Fibroblast of skin of scalp (primary cell): ENCODE data around the gene SRGAP3.

Experiments used
- DNase-seq: peaks from one replicate; pipeline ENCODE4 v3.0.0-alpha.2; 2013

The SRGAP3 gene

DNA sequence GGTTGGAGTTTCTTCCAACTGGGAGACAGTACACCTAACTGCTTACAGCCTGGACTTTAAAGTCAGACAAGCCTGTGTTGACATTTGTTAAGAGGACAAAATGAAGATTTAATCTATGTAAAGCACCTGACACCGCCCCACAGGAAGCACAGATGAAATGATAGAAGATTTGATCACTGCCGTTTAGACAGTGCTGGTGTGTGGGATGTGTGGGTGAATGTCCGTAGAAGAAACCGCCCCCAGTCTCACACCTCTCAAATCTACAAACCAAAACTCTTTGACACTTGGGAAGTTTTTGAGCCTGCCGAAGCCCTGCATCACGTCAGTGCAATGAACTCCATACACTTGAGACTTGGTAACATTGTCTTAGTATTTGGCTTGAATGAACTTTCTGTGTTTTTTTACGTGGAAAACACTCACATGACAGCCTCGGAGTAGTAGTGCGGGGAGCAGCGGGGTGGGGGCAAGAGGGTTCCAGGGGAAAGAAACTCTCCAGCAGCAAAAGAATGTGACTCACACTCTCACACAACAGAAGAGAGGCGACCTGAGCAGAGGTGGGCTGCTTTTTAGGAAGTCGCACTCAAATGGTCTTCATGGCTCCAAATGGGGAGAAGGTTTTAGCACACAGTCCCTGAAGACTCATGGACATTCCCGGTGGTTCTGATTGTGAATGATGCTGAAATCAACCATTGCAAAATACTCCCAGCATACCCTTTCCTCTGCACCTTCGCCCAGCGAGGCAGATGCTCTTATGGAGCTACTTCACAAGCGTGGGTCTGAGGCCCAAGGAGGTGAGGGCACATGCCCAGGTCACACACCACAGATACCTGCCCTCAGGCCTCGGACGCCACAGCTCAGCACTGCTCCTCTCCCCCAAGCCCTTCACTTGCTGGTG, 79.2 kb downstream of the SRGAP3 start:
- no peak for DNase-seq

GRCh38 chr3:9169326-9169725, 80.1 kb downstream of the SRGAP3 start:
- no peak for DNase-seq

- DNase-seq = no peak
Measured at GRCh38 chr3:9168241-9168741, 81.2 kb downstream of the SRGAP3 start.

DNA sequence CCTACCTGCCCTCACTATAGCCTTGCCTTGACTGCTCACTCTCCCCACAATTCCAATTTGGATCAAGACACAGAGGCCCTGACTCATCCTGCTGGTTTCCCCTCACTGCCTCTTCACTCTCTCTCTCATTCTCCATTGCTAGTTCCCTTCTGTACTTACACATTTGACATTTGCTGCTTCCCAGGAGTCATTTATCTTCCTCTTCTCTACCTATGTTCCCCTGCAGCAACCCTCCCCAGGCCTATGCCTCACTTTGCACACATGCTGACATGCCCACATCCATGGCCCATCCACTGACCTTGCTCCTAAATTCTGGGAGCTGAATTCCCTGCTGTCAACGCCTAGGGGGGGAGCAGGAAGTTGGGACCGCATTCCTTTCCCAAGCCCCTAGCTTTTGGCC, 82.2 kb downstream of the SRGAP3 start:
- DNase-seq = no peak

GRCh38 chr3:9165421-9165820, 84.0 kb downstream of the SRGAP3 start:
- no peak for DNase-seq

- no peak for DNase-seq
Measured at GRCh38 chr3:9163289-9163688, 86.2 kb downstream of the SRGAP3 start.

GRCh38 chr3:9161811-9162210, 87.6 kb downstream of the SRGAP3 start:
- no peak for DNase-seq

- DNase-seq = no peak
Measured at GRCh38 chr3:9161298-9161697, 88.1 kb downstream of the SRGAP3 start.

DNA sequence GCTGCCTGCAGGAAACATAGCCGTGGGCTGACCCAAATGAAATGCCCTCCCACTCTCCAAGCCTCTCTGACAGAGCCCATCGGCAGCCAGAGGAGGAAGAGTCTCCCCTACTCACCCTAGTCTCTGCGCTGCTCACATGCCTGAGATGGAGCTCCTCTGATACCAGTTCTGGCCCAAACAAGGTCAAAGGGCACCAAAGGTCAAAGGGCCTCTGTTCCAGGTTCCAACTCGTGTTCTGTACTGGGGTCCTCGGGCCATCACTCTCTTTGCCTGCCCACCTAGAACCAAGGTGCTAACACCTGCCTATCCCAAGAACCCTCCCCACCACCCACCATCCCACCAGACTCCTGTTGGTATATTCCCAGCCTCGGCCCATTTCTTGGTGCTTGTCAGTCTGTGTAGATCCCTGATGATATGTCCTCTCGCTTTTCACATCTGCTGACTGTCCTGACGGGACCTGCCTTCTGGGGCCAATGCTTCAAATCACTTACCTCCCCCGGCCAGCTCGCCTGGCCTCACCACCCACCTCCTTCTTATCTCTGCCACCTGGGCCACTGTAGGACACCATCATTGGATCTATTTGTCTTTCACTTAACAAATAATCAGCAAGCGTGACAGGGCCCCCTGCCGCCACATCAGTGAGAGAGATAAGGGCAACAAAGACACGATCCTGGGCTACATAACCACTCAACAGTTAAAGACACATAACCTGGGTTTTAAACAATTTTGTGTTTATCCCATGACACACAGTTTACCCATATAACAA, 90.4 kb downstream of the SRGAP3 start:
- DNase-seq = no peak

GRCh38 chr3:9157651-9158362, 91.6 kb downstream of the SRGAP3 start:
- no peak for DNase-seq

- no peak for DNase-seq
Measured at GRCh38 chr3:9156604-9157003, 92.8 kb downstream of the SRGAP3 start.

- DNase-seq = no peak
Measured at GRCh38 chr3:9155028-9155427, 94.4 kb downstream of the SRGAP3 start.

DNA sequence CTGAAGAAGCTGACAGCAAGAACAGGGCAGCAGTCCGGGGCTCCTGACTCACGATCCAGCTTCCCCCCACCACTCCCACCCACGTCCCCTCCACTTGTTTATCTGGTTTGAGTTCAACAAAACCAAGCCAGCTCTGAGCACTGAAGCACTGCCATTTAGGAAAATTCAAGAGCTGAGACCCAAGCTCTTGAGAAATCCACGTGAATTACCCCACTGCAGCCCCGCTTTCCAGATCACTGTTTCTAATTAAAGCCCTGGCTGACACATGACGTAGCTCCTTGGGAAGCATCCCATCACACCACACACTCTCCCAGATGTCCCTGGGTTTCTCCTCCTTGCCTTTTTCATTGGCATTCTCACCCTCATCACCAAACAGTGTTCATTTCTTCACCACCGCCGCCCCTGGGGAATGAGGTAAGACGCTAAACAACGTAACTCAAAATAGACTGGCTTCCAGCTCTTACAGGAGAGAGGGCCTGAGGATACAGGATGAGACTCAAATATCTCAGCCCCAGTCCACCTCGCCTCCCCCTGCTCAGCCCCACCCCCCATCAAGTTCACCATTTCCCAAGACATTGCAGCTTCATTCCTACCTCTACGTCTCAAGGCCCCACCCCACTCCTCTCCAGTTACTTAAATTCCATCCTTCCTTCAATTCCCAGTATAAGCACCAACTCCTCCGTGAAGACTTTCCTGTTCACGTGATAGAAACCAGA, 95.4 kb downstream of the SRGAP3 start:
- peak; percentile 81 for DNase-seq

DNA sequence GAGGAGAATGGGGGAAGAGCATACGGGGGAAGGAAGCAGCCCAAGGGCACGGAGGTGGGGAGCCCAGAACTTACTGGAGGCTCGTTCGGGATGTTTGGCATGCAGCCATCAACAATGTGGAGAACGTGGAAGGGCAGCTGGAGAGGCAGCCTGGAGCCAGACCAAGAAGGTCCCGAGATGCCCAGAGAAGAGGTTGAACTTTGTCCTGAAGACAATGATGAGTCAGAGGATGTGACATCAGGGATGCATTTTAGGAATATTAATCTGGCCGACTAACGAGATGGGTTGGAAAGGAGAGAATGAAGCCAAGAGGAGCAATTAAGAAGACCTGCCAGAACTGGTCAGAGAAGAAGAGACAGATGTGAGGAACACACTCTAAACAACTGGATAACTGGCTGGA, 98.2 kb downstream of the SRGAP3 start:
- DNase-seq = no peak

DNA sequence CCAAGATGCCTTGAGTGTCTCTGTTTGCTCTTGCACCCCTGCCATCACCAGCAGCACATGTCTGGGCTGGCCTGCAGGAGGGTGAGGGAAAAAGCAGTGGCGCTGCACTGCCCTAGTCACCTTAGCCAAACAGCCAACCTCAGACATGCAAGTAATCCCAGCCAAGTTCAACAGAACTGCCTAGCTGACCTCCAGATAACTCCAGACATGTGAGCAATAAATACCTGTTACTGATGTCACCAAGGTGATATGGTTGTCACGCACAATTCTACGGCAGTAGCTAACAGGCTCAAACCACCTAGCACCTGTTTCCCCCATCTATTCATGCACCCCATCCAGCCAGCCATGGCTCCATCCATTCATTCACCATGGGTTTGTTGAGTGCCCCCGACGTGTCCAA, 99.9 kb downstream of the SRGAP3 start:
- no peak for DNase-seq

- DNase-seq = no peak
Measured at GRCh38 chr3:9147896-9148266, 101.6 kb downstream of the SRGAP3 start.

GRCh38 chr3:9147215-9147895, 102.1 kb downstream of the SRGAP3 start:
- DNase-seq = peak; percentile 11

DNA sequence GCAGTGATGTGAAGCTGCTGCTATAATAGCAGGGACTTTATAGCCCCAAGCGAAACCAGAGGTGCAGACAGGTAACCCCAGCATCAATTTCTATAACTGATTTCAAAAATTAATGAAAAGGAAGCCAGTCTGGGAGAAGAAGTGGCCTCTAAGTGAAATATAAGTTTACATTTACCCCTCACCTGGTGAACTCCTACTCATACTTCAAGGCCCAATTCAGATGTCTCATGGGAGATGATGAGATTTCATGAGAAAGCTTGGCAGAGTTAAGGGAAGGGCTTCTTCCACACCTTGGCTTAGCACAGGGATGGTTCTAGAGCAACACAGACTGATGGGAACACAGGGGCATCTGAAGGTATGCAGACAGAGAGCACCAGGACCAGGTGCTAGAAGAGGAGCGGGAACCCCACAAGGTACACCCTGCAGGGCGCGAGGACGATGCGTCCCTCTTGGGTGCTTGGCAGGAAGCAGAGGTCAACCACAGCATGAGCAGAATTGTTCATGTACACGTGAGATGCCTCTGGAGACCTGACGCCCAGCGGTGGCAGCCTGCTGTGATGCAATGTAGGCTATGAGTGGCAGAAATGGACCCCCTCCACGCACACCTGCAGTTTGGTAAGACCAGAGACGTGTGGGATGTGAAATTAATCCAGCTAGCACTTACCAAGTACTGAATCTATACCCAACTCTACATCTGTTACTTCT, 102.9 kb downstream of the SRGAP3 start:
- DNase-seq = no peak

DNA sequence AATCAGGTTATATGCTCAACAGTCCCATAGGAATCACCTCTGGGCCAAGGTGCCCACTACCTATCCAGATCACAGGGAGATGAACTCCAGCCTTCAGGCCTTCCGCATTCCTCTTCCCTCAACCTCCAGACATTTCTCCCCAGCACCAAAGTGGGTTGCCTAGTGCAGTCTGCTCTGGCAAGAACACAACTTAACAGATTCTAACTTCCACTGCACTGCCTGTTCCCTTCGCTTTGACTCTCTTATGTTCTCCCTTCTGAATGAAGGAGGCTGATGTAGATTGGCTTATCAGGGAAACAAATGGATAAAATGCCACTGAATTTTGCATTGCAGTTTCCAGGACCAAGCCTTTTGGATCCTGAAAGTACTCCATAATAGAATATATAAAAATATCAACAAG, 106.3 kb downstream of the SRGAP3 start:
- no peak for DNase-seq

GRCh38 chr3:9142362-9142761, 107.1 kb downstream of the SRGAP3 start:
- no peak for DNase-seq

- no peak for DNase-seq
Measured at GRCh38 chr3:9141928-9142289, 107.5 kb downstream of the SRGAP3 start.
